Activated T-cell treated with anti-CD3 and anti-CD28 coated beads, Interleukin-2, amount 50 U/mL, for 24 hours (primary cell): ENCODE data around the gene MOB3C.
"Not testable (repeated sequence)": the region's sequence is repeated elsewhere in the genome, so short reads cannot be mapped to it uniquely, and the experiment has no call there.

ENCODE experiments used
- DNase-seq: peaks from one replicate; pipeline ENCODE4 v3.0.0-alpha.2; 2020
- H3K27ac Mint-ChIP-seq: 2 replicates; pipeline ENCODE4 v1.8.0; 2020; ENCODE audit warnings: mild to moderate bottlenecking, mixed read lengths
- H3K27me3 Mint-ChIP-seq: 2 replicates; pipeline ENCODE4 v1.8.0; 2020; ENCODE audit warnings: mixed read lengths
- H3K36me3 Mint-ChIP-seq: 2 replicates; pipeline ENCODE4 v1.8.0; 2020; ENCODE audit warnings: low read depth, mixed read lengths
- H3K4me1 Mint-ChIP-seq: 2 replicates; pipeline ENCODE4 v1.8.0; 2020; ENCODE audit warnings: low read depth, mixed read lengths
- H3K4me3 Mint-ChIP-seq: 2 replicates; pipeline ENCODE4 v1.8.0; 2020; ENCODE audit warnings: mild to moderate bottlenecking, moderate library complexity, mixed read lengths
- H3K9me3 Mint-ChIP-seq: 2 replicates; pipeline ENCODE4 v1.8.0; 2020; ENCODE audit warnings: mixed read lengths

The MOB3C gene

GRCh38 chr1:46616277-46617107 is at the start of gene MOB3C:
Gene MOB3C, minus strand, starts transcription at chr1:46616811. Its CDS starts 3,490 bp downstream, at chr1:46613321.
- H3K27ac Mint-ChIP-seq, result peak within 1 kb of the TSS; percentile 94
- H3K4me3 Mint-ChIP-seq, result peak within 1 kb of the TSS; percentile 86
- peak; percentile 80 for DNase-seq
- H3K36me3 Mint-ChIP-seq, result peaks cover 17% of the 10 kb centered on the region
- H3K4me1 Mint-ChIP-seq, result peaks cover 54% of the 10 kb centered on the region
- no peaks in the 10 kb centered on the region for H3K27me3 Mint-ChIP-seq
- H3K9me3 Mint-ChIP-seq, result no peaks in the 10 kb centered on the region

DNA sequence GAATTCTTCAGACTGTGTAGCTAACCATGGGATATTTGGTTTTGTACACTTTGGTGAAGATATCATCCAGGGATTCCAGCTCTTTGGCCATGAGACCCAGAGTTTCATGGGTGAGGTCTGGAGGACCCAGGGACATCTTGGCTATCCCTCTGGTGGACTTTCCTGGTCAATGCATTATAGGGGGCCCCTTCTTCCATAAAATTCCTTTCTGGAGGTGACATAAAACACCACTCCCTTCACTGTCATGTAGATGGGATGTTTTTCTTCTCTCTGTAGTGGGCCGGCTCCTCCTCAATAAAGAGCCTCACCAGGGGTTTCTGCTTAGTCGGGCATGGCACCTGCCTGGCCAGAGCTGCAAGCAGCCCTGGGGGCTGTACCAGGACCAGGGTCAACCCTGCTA is 49.4 kb upstream of the MOB3C start:
- Mint-ChIP-seq H3K4me3 (no peak overlapping the region), H3K4me1 (peaks cover 20% of the 10 kb centered on the region), H3K9me3 (no peaks in the 10 kb centered on the region), H3K36me3 (peaks cover 43% of the 10 kb centered on the region), H3K27ac (no peak overlapping the region), H3K27me3 (no peaks in the 10 kb centered on the region)
- DNase-seq, result no peak

DNA sequence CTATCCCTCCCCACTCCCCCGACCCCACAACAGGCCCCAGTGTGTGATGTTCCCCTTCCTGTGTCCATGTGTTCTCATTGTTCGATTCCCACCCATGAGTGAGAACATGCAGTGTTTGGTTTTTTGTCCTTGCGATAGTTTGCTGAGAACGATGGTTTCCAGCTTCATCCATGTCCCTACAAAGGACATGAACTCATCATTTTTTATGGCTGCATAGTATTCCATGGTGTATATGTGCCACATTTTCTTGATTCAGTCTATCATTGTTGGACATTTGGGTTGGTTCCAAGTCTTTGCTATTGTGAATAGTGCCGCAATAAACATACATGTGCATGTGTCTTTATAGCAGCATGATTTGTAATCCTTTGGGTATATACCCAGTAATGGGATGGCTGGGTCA is 46.3 kb upstream of the MOB3C start:
- Mint-ChIP-seq H3K4me1 (peaks cover 38% of the 10 kb centered on the region), H3K36me3 (peaks cover 63% of the 10 kb centered on the region)
- not testable (repeated sequence) for H3K9me3 Mint-ChIP-seq

DNA sequence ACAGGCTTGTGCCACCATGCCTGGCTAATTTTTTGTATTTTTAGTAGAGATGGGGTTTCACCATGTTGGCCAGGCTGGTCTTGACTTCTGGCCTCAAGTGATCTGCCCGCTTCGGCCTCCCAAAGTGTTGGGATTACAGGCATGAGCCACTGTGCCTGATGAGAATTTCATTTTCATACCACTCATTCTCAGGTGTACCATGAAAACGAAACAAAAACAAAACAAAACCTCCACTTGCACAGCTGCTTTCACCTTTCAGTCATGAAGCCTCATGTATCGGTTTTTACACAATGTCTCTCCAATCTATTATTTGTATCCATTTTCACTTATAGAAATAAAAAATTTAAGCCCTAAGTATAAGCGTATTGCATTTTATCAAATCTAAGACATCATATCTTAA is 43.5 kb upstream of the MOB3C start:
- Mint-ChIP-seq H3K27ac (peak overlapping the region; percentile 33), H3K4me1 (peaks cover 25% of the 10 kb centered on the region), H3K36me3 (peaks cover 73% of the 10 kb centered on the region)
- not testable (repeated sequence) for H3K4me3 Mint-ChIP-seq, DNase-seq, H3K9me3 Mint-ChIP-seq, H3K27me3 Mint-ChIP-seq

More for the DNA sequence above, 46.3 kb upstream of the MOB3C start:
- DNase-seq, H3K27ac Mint-ChIP-seq, H3K4me3 Mint-ChIP-seq, H3K27me3 Mint-ChIP-seq: not testable (repeated sequence)

DNA sequence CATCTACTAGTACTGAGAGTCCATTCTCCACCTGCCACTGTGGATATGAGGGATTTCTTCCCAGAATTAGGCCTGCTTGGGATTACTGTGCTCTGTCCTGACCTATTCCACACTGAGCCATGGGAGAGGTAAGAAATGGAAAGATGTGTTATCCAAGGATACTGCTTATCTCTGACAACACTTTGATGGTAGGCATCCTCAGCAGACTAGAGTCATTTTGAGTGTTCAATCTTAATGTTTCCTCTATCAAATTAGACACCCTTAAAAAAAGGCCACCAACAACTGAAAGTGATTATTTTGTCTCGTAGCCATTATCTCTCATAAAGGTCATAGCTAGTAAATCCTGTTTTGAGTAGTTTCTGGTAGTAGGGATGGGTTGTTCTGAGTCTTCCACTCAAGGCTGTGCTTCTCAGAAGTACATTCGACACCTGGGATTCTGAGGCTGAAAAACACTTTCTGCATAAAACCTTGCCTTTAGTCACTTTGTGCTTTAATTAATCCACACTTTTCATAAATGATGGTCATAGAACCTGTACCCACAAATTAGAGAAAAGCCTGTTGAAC is 42.8 kb upstream of the MOB3C start:
- peaks cover 73% of the 10 kb centered on the region for H3K36me3 Mint-ChIP-seq

GRCh38 chr1:46657775-46658174 is 41.2 kb upstream of the MOB3C start:
- peak overlapping the region; percentile 23 for H3K27ac Mint-ChIP-seq
- H3K9me3 Mint-ChIP-seq, result peaks cover 4% of the 10 kb centered on the region
- DNase-seq, result no peak
- peaks cover 72% of the 10 kb centered on the region for H3K36me3 Mint-ChIP-seq
- no peaks in the 10 kb centered on the region for H3K27me3 Mint-ChIP-seq
- no peak overlapping the region for H3K4me3 Mint-ChIP-seq
- H3K4me1 Mint-ChIP-seq, result peaks cover 36% of the 10 kb centered on the region

More for the DNA sequence above, 42.8 kb upstream of the MOB3C start:
- Mint-ChIP-seq H3K4me1 (peaks cover 23% of the 10 kb centered on the region), H3K27ac (peak overlapping the region; percentile 42), H3K27me3 (no peaks in the 10 kb centered on the region), H3K4me3 (no peak overlapping the region), H3K9me3 (peaks cover 4% of the 10 kb centered on the region)
- no peak for DNase-seq

DNA sequence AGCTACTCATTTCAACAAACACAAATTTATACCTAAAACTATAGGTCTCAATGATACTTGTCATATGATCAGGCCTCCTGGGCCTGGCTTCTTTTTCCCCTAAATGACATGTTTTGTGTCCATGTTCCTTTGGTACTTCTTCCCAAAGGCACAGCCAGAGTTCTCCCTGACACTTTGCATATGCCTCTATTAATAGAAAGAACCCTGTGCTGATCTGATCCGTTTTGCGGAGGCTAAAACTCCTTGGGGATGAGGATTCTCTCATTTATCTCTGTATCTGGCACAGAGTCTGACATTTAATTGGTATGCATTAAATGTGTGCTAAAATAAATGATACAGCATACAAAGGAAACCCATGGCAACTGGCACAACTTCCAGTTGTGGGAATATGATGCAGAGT is 40.0 kb upstream of the MOB3C start:
- H3K27me3 Mint-ChIP-seq, result no peaks in the 10 kb centered on the region
- H3K4me1 Mint-ChIP-seq, result peaks cover 36% of the 10 kb centered on the region
- H3K27ac Mint-ChIP-seq, result no peak overlapping the region
- DNase-seq, result no peak
- peaks cover 81% of the 10 kb centered on the region for H3K36me3 Mint-ChIP-seq
- H3K4me3 Mint-ChIP-seq, result no peak overlapping the region
- H3K9me3 Mint-ChIP-seq, result peaks cover 4% of the 10 kb centered on the region

- peaks cover 85% of the 10 kb centered on the region for H3K36me3 Mint-ChIP-seq
- DNase-seq, result no peak
- H3K4me3 Mint-ChIP-seq, result no peak overlapping the region
- H3K27ac Mint-ChIP-seq, result no peak overlapping the region
- H3K4me1 Mint-ChIP-seq, result peaks cover 35% of the 10 kb centered on the region
- peaks cover 4% of the 10 kb centered on the region for H3K9me3 Mint-ChIP-seq
- no peaks in the 10 kb centered on the region for H3K27me3 Mint-ChIP-seq
Observed at GRCh38 chr1:46655848-46656247, 39.2 kb upstream of the MOB3C start.

GRCh38 chr1:46654698-46655097 is 38.1 kb upstream of the MOB3C start:
- H3K27me3 Mint-ChIP-seq, H3K9me3 Mint-ChIP-seq, H3K4me3 Mint-ChIP-seq, DNase-seq, H3K27ac Mint-ChIP-seq: not testable (repeated sequence)
- Mint-ChIP-seq H3K36me3 (peaks cover 88% of the 10 kb centered on the region), H3K4me1 (peaks cover 26% of the 10 kb centered on the region)

- Mint-ChIP-seq H3K4me3 (no peak overlapping the region), H3K4me1 (peaks cover 20% of the 10 kb centered on the region), H3K9me3 (peaks cover 9% of the 10 kb centered on the region), H3K36me3 (peaks cover 89% of the 10 kb centered on the region), H3K27me3 (no peaks in the 10 kb centered on the region), H3K27ac (peak overlapping the region; percentile 73)
- DNase-seq, result no peak
Observed at GRCh38 chr1:46654012-46654411, 37.4 kb upstream of the MOB3C start.

DNA sequence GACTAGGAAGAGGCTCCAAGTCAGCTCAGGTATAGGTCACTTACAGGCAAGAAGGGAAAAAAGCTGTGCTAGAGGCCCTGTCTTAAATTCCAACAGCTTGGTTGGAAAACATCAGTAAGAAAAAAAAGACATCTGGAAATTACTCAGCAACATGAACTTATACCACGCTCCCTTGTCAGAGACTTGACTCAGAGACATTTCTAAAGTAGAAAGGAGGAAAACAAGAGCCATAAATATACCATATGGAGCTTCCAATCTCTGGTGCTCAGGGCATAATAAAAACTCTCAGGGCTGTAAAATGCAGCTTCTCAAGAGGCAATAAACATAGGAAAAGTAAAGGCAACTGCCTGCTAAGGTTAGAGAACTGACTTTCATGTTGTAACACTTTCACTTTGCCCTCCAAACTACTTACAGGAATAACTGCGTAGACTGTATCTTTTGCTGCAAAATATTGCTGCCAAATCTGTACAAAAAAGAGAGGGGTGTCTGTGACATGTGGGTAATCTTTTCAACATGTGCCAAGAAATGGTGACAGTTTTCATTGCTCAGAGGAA is 36.9 kb upstream of the MOB3C start:
- peaks cover 9% of the 10 kb centered on the region for H3K9me3 Mint-ChIP-seq
- DNase-seq, result no peak
- H3K4me1 Mint-ChIP-seq, result peaks cover 20% of the 10 kb centered on the region
- H3K27ac Mint-ChIP-seq, result peak overlapping the region; percentile 73
- H3K36me3 Mint-ChIP-seq, result peaks cover 92% of the 10 kb centered on the region
- H3K27me3 Mint-ChIP-seq, result no peaks in the 10 kb centered on the region
- H3K4me3 Mint-ChIP-seq, result no peak overlapping the region

GRCh38 chr1:46652321-46653100 is 35.9 kb upstream of the MOB3C start:
- Mint-ChIP-seq H3K36me3 (peaks cover 86% of the 10 kb centered on the region), H3K27me3 (no peaks in the 10 kb centered on the region), H3K9me3 (peaks cover 9% of the 10 kb centered on the region), H3K4me3 (no peak overlapping the region), H3K27ac (peak overlapping the region; percentile 39), H3K4me1 (peaks cover 14% of the 10 kb centered on the region)
- no peak for DNase-seq

DNA sequence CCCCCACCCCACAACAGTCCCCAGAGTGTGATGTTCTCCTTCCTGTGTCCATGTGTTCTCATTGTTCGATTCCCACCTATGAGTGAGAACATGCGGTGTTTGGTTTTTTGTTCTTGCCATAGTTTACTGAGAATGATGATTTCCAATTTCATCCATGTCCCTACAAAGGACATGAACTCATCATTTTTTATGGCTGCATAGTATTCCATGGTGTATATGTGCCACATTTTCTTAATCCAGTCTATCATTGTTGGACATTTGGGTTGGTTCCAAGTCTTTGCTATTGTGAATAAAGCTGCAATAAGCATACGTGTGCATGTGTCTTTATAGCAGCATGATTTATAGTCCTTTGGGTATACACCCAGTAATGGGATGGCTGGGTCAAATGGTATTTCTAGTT is 34.5 kb upstream of the MOB3C start:
- not testable (repeated sequence) for H3K9me3 Mint-ChIP-seq, H3K4me3 Mint-ChIP-seq, H3K27me3 Mint-ChIP-seq, DNase-seq, H3K27ac Mint-ChIP-seq
- peaks cover 86% of the 10 kb centered on the region for H3K36me3 Mint-ChIP-seq
- H3K4me1 Mint-ChIP-seq, result peaks cover 24% of the 10 kb centered on the region

DNA sequence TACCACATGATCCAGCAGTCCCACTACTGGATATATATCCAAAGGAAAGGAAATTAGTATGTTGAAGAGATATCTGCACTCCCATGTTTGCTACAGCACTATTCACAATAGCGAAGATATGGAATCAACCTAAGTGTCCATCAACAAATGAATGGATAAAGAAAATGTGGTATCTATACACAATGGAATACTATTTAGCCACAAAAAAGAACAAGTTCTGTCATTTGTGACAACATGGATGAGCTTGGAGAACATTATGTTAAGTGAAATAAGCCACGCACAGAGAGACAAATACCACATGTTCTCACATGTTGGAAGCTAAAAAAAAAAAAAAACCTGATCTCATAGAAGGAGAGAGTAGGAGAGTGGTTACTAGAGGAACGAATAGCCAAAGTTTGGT is 33.9 kb upstream of the MOB3C start:
- Mint-ChIP-seq H3K4me1 (peaks cover 24% of the 10 kb centered on the region), H3K27ac (no peak overlapping the region), H3K4me3 (no peak overlapping the region), H3K36me3 (peaks cover 80% of the 10 kb centered on the region), H3K27me3 (no peaks in the 10 kb centered on the region), H3K9me3 (peaks cover 9% of the 10 kb centered on the region)
- no peak for DNase-seq
